ENCODE data around the gene SLC22A5. TPM values are rescaled to one million over a fixed set of nuclear protein-coding genes. Genes with fewer than 3 reads are reported as not detected.
A peak's percentile ranks its signal among the peaks of the same experiment; 100 is the strongest.

The SLC22A5 gene
- total RNA-seq, 1 donor: 2.2 TPM

GRCh38 chr5:132420706-132421272 lies 51.3 kb downstream of the SLC22A5 start:
- Histone ChIP-seq H3K27me3 (ENCODE audit: insufficient read depth, low read length) (no peaks in the 10 kb centered on the region), H3K9me3 (ENCODE audit: low read depth, low read length) (no peaks in the 10 kb centered on the region), H3K4me1 (ENCODE audit: insufficient read depth, low read length) (peaks cover 99% of the 10 kb centered on the region), H3K4me3 (ENCODE audit: low read length) (no peak overlapping the region)

- peaks cover 100% of the 10 kb centered on the region for H3K4me1 ChIP-seq (ENCODE audit: insufficient read depth, low read length)
- no peak overlapping the region for H3K4me3 ChIP-seq (ENCODE audit: low read length)
- H3K9me3 ChIP-seq (ENCODE audit: low read depth, low read length): no peaks in the 10 kb centered on the region
- no peaks in the 10 kb centered on the region for H3K27me3 ChIP-seq (ENCODE audit: insufficient read depth, low read length)
Measured at GRCh38 chr5:132421462-132421861, 52.0 kb downstream of the SLC22A5 start.

GRCh38 chr5:132422720-132423437 lies 53.4 kb downstream of the SLC22A5 start:
- H3K27me3 ChIP-seq (ENCODE audit: insufficient read depth, low read length): no peaks in the 10 kb centered on the region

GRCh38 chr5:132423438-132423898 lies 54.0 kb downstream of the SLC22A5 start:
- H3K4me1 ChIP-seq (ENCODE audit: insufficient read depth, low read length): peaks cover 100% of the 10 kb centered on the region
- H3K27me3 ChIP-seq (ENCODE audit: insufficient read depth, low read length): no peaks in the 10 kb centered on the region
- H3K4me3 ChIP-seq (ENCODE audit: low read length): no peak overlapping the region
- no peaks in the 10 kb centered on the region for H3K9me3 ChIP-seq (ENCODE audit: low read depth, low read length)

More at GRCh38 chr5:132422720-132423437, 53.4 kb downstream of the SLC22A5 start:
- Histone ChIP-seq H3K9me3 (ENCODE audit: low read depth, low read length) (no peaks in the 10 kb centered on the region), H3K4me3 (ENCODE audit: low read length) (no peak overlapping the region), H3K4me1 (ENCODE audit: insufficient read depth, low read length) (peaks cover 100% of the 10 kb centered on the region)

GRCh38 chr5:132424167-132424880 lies 54.8 kb downstream of the SLC22A5 start:
- H3K4me1 ChIP-seq (ENCODE audit: insufficient read depth, low read length): peaks cover 100% of the 10 kb centered on the region

GRCh38 chr5:132425009-132425937 lies 55.8 kb downstream of the SLC22A5 start:
- H3K4me3 ChIP-seq (ENCODE audit: low read length): peak overlapping the region; percentile 45
- no peaks in the 10 kb centered on the region for H3K9me3 ChIP-seq (ENCODE audit: low read depth, low read length)
- H3K27me3 ChIP-seq (ENCODE audit: insufficient read depth, low read length): no peaks in the 10 kb centered on the region
- peaks cover 100% of the 10 kb centered on the region for H3K4me1 ChIP-seq (ENCODE audit: insufficient read depth, low read length)

More at GRCh38 chr5:132424167-132424880, 54.8 kb downstream of the SLC22A5 start:
- Histone ChIP-seq H3K9me3 (ENCODE audit: low read depth, low read length) (no peaks in the 10 kb centered on the region), H3K27me3 (ENCODE audit: insufficient read depth, low read length) (no peaks in the 10 kb centered on the region), H3K4me3 (ENCODE audit: low read length) (peak overlapping the region; percentile 45)

- Histone ChIP-seq H3K4me3 (ENCODE audit: low read length) (peak overlapping the region; percentile 45), H3K27me3 (ENCODE audit: insufficient read depth, low read length) (no peaks in the 10 kb centered on the region), H3K9me3 (ENCODE audit: low read depth, low read length) (no peaks in the 10 kb centered on the region), H3K4me1 (ENCODE audit: insufficient read depth, low read length) (peaks cover 100% of the 10 kb centered on the region)
Measured at GRCh38 chr5:132425975-132426524, 56.5 kb downstream of the SLC22A5 start.

- Histone ChIP-seq H3K4me3 (ENCODE audit: low read length) (peak overlapping the region; percentile 45), H3K27me3 (ENCODE audit: insufficient read depth, low read length) (no peaks in the 10 kb centered on the region), H3K4me1 (ENCODE audit: insufficient read depth, low read length) (peaks cover 100% of the 10 kb centered on the region), H3K9me3 (ENCODE audit: low read depth, low read length) (no peaks in the 10 kb centered on the region)
Measured at GRCh38 chr5:132426525-132427138, 57.1 kb downstream of the SLC22A5 start.

- peaks cover 100% of the 10 kb centered on the region for H3K4me1 ChIP-seq (ENCODE audit: insufficient read depth, low read length)
- no peaks in the 10 kb centered on the region for H3K27me3 ChIP-seq (ENCODE audit: insufficient read depth, low read length)
Measured at GRCh38 chr5:132427281-132428146, 58.0 kb downstream of the SLC22A5 start.

GRCh38 chr5:132428147-132428482 lies 58.6 kb downstream of the SLC22A5 start:
- Histone ChIP-seq H3K27me3 (ENCODE audit: insufficient read depth, low read length) (no peaks in the 10 kb centered on the region), H3K9me3 (ENCODE audit: low read depth, low read length) (no peaks in the 10 kb centered on the region), H3K4me3 (ENCODE audit: low read length) (no peak overlapping the region), H3K4me1 (ENCODE audit: insufficient read depth, low read length) (peaks cover 100% of the 10 kb centered on the region)

More at GRCh38 chr5:132427281-132428146, 58.0 kb downstream of the SLC22A5 start:
- no peak overlapping the region for H3K4me3 ChIP-seq (ENCODE audit: low read length)
- H3K9me3 ChIP-seq (ENCODE audit: low read depth, low read length): no peaks in the 10 kb centered on the region

GRCh38 chr5:132428484-132429462 lies 59.3 kb downstream of the SLC22A5 start:
- Histone ChIP-seq H3K9me3 (ENCODE audit: low read depth, low read length) (no peaks in the 10 kb centered on the region), H3K27me3 (ENCODE audit: insufficient read depth, low read length) (no peaks in the 10 kb centered on the region), H3K4me1 (ENCODE audit: insufficient read depth, low read length) (peaks cover 97% of the 10 kb centered on the region), H3K4me3 (ENCODE audit: low read length) (no peak overlapping the region)
